GM12878 (cell line): ENCODE measurements around the gene ZNF408. TPM values are rescaled to one million over a fixed set of nuclear protein-coding genes. Genes with fewer than 3 reads are reported as not detected.

Experiments
- ATAC-seq: fragments of 200-7000 bp; cut with Tn5 transposase; 3 replicates; pipeline ENCODE4 v1.9.1; 2020; ENCODE audit warnings: mild to moderate bottlenecking, moderate library complexity
- BruUV-seq: library from RNA; stranded (reverse); fragments of 400-500 nt; replicated peaks from 2 replicates; lab custom pipeline; 2021; lab: Mats Ljungman, UMichigan
- CTCF ChIA-PET: fragments of 300-600 bp; sonication (Branson Sonifier 250); formaldehyde crosslinking; extraction: SDS; loops from one replicate; lab custom pipeline; 2021; ENCODE audit warnings: inconsistent platforms; lab: Yijun Ruan, JAX
- POLR2A ChIA-PET: fragments of 350-600 bp; formaldehyde crosslinking; extraction: SDS; loops from one replicate; lab custom pipeline; 2021; ENCODE audit warnings: inconsistent platforms; lab: Charles Lee
- RAD21 ChIA-PET: fragments of 300-600 bp; sonication (Branson Sonifier 250); formaldehyde crosslinking; loops from one replicate; lab custom pipeline; 2023; ENCODE audit warnings: antibody characterized with exemption; ENCODE audit not compliant: unreplicated experiment; lab: Charles Lee
- SMC1A ChIA-PET: fragments of 300-600 bp; sonication (Branson Sonifier 250); formaldehyde crosslinking; loops from one replicate; lab custom pipeline; 2023; ENCODE audit not compliant: unreplicated experiment, uncharacterized antibody; lab: Charles Lee
- DNase-seq: peaks from one replicate; pipeline ENCODE4 v3.0.0-alpha.2; 2011; ENCODE audit warnings: low read depth, low spot score
- FAIRE-seq: peaks from 3 replicates; lab custom pipeline; 2011; peaks lifted over from hg19 to GRCh38; lab: Jason Lieb, UNC
- H2AFZ ChIP-seq: 2 replicates; pipeline ENCODE4 v1.6.0; 2011; ENCODE audit warnings: low read depth, low read length, control low read depth; ENCODE audit not compliant: control insufficient read depth
- H3K27ac ChIP-seq: 2 replicates; pipeline ENCODE4 v1.5.1; 2011; ENCODE audit warnings: control low read depth; ENCODE audit not compliant: control insufficient read depth, insufficient read depth
- H3K27me3 ChIP-seq, 2 experiments: replicated peaks in 1 of 2; 2 replicates each; pipeline versions ENCODE4 v1.6.0 to v1.6.1; 2011; ENCODE audit warnings: low read length in 1 of 2; ENCODE audit not compliant: control insufficient read depth in 2 of 2, insufficient read depth in 2 of 2
- H3K36me3 ChIP-seq, 2 experiments: 2 replicates each; pipeline ENCODE4 v1.5.1; 2011; ENCODE audit warnings: low read length in 1 of 2; ENCODE audit not compliant: control insufficient read depth in 2 of 2, insufficient read depth in 2 of 2
- H3K4me1 ChIP-seq: 2 replicates; pipeline ENCODE4 v1.6.1; 2011; ENCODE audit warnings: mild to moderate bottlenecking, low read length, moderate library complexity, mixed read lengths; ENCODE audit not compliant: control insufficient read depth, insufficient read depth
- H3K4me2 ChIP-seq: 2 replicates; pipeline ENCODE4 v1.6.0; 2011; ENCODE audit warnings: control low read depth; ENCODE audit not compliant: control insufficient read depth, insufficient read depth
- H3K4me3 ChIP-seq: fragments of 200-600 bp; sonication (generic); 2 replicates; pipeline ENCODE4 v1.5.1; 2016
- H3K79me2 ChIP-seq: 2 replicates; pipeline ENCODE4 v1.6.0; 2011; ENCODE audit warnings: low read length; ENCODE audit not compliant: control insufficient read depth, insufficient read depth
- H3K9ac ChIP-seq: 2 replicates; pipeline ENCODE4 v1.8.0; 2011; ENCODE audit warnings: low read length, control low read depth, mixed read lengths; ENCODE audit not compliant: control insufficient read depth, insufficient read depth
- H3K9me3 ChIP-seq: replicated peaks from 3 replicates; pipeline ENCODE4 v1.5.1; 2011; ENCODE audit warnings: mild to moderate bottlenecking, low read length; ENCODE audit not compliant: control insufficient read depth, insufficient read depth
- H4K20me1 ChIP-seq: 2 replicates; pipeline ENCODE4 v1.6.0; 2011; ENCODE audit not compliant: control insufficient read depth, insufficient read depth
- CREM ChIP-seq: IDR thresholded peaks from 2 replicates; pipeline ENCODE4 v1.6.1; 2014; ENCODE audit warnings: antibody characterized with exemption, low read depth
- ESRRA ChIP-seq: IDR thresholded peaks from 2 replicates; pipeline ENCODE4 v1.6.1; 2012; ENCODE audit warnings: mild to moderate bottlenecking, low read length, improper control_type of control experiment
- LARP7 ChIP-seq: fragments of 450-650 bp; IDR thresholded peaks from 2 replicates; pipeline ENCODE4 v1.6.1; 2017; ENCODE audit warnings: mild to moderate bottlenecking
- MEF2B ChIP-seq: fragments of 450-650 bp; IDR thresholded peaks from 2 replicates; pipeline ENCODE4 v1.6.1; 2018; ENCODE audit warnings: mild to moderate bottlenecking, moderate library complexity; ENCODE audit not compliant: partially characterized antibody, poor library complexity, severe bottlenecking
- MXI1 ChIP-seq: fragments of 150-350 bp; IDR thresholded peaks from 2 replicates; pipeline ENCODE4 v1.6.1; 2011; ENCODE audit warnings: low read depth, mild to moderate bottlenecking, inconsistent platforms, low read length, improper control_type of control experiment
- MYB ChIP-seq: fragments of 150-350 bp; IDR thresholded peaks from 2 replicates; pipeline ENCODE4 v1.6.1; 2014; ENCODE audit warnings: mild to moderate bottlenecking, low read depth, low read length, borderline replicate concordance
- MYC ChIP-seq: IDR thresholded peaks from 2 replicates; pipeline ENCODE4 v1.6.1; 2011; ENCODE audit warnings: mild to moderate bottlenecking, low read length, moderate library complexity, inconsistent platforms; ENCODE audit not compliant: insufficient read depth, insufficient replicate concordance, insufficient read length, severe bottlenecking
- POLR2AphosphoS2 ChIP-seq: IDR thresholded peaks from 2 replicates; pipeline ENCODE4 v1.6.1; 2011; ENCODE audit warnings: low read depth, mild to moderate bottlenecking, low read length, improper control_type of control experiment, moderate library complexity
- RAD51 ChIP-seq: fragments of 450-650 bp; IDR thresholded peaks from 2 replicates; pipeline ENCODE4 v1.6.1; 2016; ENCODE audit warnings: moderate library complexity, mild to moderate bottlenecking, inconsistent platforms
- SMARCA5 ChIP-seq: fragments of 450-650 bp; IDR thresholded peaks from 2 replicates; pipeline ENCODE4 v1.6.1; 2017; ENCODE audit warnings: mild to moderate bottlenecking
- SUPT20H ChIP-seq: IDR thresholded peaks from 2 replicates; pipeline ENCODE4 v1.6.1; 2011; ENCODE audit warnings: low read depth, mild to moderate bottlenecking, low read length, moderate library complexity, borderline replicate concordance; ENCODE audit not compliant: control insufficient read depth
- SUZ12 ChIP-seq: fragments of 200-600 bp; sonication (generic); IDR thresholded peaks from one replicate; pipeline ENCODE4 v1.6.1; 2018; ENCODE audit warnings: antibody characterized with exemption, mild to moderate bottlenecking; ENCODE audit not compliant: unreplicated experiment
- TCF3 ChIP-seq: IDR thresholded peaks from 2 replicates; pipeline ENCODE4 v1.6.1; 2012; ENCODE audit warnings: low read depth, mild to moderate bottlenecking, low read length, borderline replicate concordance; ENCODE audit not compliant: insufficient read depth
- WGBS: methylation state at CpG from one replicate; pipeline ENCODE4 v1.1.6; 2016; ENCODE audit warnings: low lambda C conversion rate; ENCODE audit not compliant: insufficient replicate concordance, insufficient coverage; ENCODE audit errors: missing lambda C conversion rate; 5-methylcytosine and 5-hydroxymethylcytosine counted together
- in situ Hi-C: fragments of 300-500 bp; cut with MboI; formaldehyde crosslinking; loops from 9 replicates; pipeline ENCODE4 v1.14.3; 2018; ENCODE audit warnings: mixed read lengths
- intact Hi-C: fragments of 100-400 bp; cut with micrococcal nuclease; formaldehyde crosslinking; loops from one replicate; pipeline ENCODE4 v1.14.2; 2022; ENCODE audit not compliant: unreplicated experiment
- polyA plus RNA-seq, 11 experiments: library from polyadenylated mRNA; depleted of rRNA in 4 of 11; unstranded in 6 of 11; stranded (reverse) in 5 of 11; fragments of >200 nt; fragmentation: Nextera tagmentation in 4 of 11; fragmentation: Illumina TruSeq in 1 of 11; extraction: Ambion mirVana in 4 of 11; extraction: Trizol in 1 of 11; gene quantifications; 1 replicate in 1 of 11; 2 replicates in 10 of 11; pipeline versions ENCODE4 v1.2.1 to v1.2.3, GENCODE V29; 2011 to 2016; ENCODE audit warnings: inconsistent platforms in 2 of 11, missing spikeins in 2 of 11, low read depth in 1 of 11
- total RNA-seq, 4 experiments: library from RNA; depleted of rRNA in 3 of 4; stranded (reverse); fragments of >200 nt in 3 of 4; fragmentation: Illumina TruSeq in 1 of 4; extraction: Trizol in 1 of 4; gene quantifications; 2 replicates each; pipeline versions ENCODE4 v1.2.1 to v1.2.3, GENCODE V29; 2013 to 2021
- TF ChIP-seq, protein P1 (sequence below): IDR thresholded peaks from 2 replicates; pipeline ENCODE4 v1.6.1; 2011; ENCODE audit warnings: low read depth, low read length, improper control_type of control experiment, borderline replicate concordance
- TF ChIP-seq, protein P2 (sequence below): fragments of 450-650 bp; IDR thresholded peaks from 2 replicates; pipeline ENCODE4 v1.6.1; 2017; ENCODE audit warnings: borderline replicate concordance
- TF ChIP-seq, protein P3 (sequence below): fragments of 150-350 bp; IDR thresholded peaks from 2 replicates; pipeline ENCODE4 v1.6.1; 2016; ENCODE audit warnings: low read depth, low read length

ZNF408 gene
- total and polyA plus RNA-seq, 10 of the 15 experiments (the other 5 are each of a cell fraction or from before 2014, with no cell fraction given): 0.19 to 11.3 (median 7.2) TPM

DNA sequence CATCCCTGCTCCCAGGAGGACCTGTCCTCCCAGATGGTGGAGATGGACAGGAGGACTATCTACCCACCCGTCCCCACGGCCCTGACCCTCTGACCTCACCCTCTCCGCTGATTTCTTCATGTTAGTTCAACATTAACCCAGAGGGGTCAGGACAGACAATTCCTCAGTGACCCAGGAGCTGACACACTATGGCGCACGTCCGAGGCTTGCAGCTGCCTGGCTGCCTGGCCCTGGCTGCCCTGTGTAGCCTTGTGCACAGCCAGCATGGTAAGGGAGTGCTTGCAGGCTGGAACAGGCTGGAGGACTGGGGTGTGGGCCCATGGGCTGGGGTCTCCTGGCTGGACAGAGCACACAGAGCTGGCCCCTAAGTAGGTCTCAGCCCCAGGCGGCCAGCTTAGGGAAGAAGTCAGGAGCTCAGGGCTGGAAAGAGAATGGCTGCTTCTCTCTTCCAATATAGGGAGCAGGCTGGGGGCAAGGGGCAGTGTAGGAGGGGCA lies 18.3 kb downstream of the ZNF408 start, which contains the start of gene F2:
Gene F2 (plus strand): TSS at position 166 of the 495 bp plus-strand sequence. CDS start 23 bp downstream, at position 189.
- ChIA-PET CTCF (no interaction called here), POLR2A (no interaction called here), RAD21 (interaction anchor here (0.7 kb wide), 1 partner anchor 11 kb away, joined by 4 read pairs; no protein-coding TSS in a partner anchor), SMC1A (no interaction called here)
- Histone ChIP-seq H3K9ac (no peak within 1 kb of the TSS), H3K27ac (no peak within 1 kb of the TSS), H2AFZ (peak within 1 kb of the TSS; percentile 51), H4K20me1 (no peaks in the 10 kb centered on the region), H3K4me3 (no peak within 1 kb of the TSS), H3K4me2 (no peak within 1 kb of the TSS), H3K79me2 (no peaks in the 10 kb centered on the region), H3K36me3 (no peaks in the 10 kb centered on the region), H3K27me3 (no peaks in the 10 kb centered on the region), H3K9me3 (no peaks in the 10 kb centered on the region), H3K4me1 (no peaks in the 10 kb centered on the region; the same call in 1 of the 2 replicates)
- in situ Hi-C loops (no loop called here), intact Hi-C loops (no loop called here)
- no TSS peak for BruUV-seq
- 67% methylated on average over 7 of the region's 7 CpGs for WGBS
- TF ChIP-seq SUZ12 (no peak), RAD51 (no peak), SUPT20H (no peak), TCF3 (no peak), ESRRA (no peak), MEF2B (no peak), POLR2AphosphoS2 (no peak), CREM (no peak), MYB (no peak), MYC (no peak), SMARCA5 (no peak), MXI1 (no peak), LARP7 (no peak)
- TF ChIP-seq, protein P1, sequence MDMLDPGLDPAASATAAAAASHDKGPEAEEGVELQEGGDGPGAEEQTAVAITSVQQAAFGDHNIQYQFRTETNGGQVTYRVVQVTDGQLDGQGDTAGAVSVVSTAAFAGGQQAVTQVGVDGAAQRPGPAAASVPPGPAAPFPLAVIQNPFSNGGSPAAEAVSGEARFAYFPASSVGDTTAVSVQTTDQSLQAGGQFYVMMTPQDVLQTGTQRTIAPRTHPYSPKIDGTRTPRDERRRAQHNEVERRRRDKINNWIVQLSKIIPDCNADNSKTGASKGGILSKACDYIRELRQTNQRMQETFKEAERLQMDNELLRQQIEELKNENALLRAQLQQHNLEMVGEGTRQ: no peak
- TF ChIP-seq, protein P2, sequence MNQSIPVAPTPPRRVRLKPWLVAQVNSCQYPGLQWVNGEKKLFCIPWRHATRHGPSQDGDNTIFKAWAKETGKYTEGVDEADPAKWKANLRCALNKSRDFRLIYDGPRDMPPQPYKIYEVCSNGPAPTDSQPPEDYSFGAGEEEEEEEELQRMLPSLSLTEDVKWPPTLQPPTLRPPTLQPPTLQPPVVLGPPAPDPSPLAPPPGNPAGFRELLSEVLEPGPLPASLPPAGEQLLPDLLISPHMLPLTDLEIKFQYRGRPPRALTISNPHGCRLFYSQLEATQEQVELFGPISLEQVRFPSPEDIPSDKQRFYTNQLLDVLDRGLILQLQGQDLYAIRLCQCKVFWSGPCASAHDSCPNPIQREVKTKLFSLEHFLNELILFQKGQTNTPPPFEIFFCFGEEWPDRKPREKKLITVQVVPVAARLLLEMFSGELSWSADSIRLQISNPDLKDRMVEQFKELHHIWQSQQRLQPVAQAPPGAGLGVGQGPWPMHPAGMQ: no peak
- TF ChIP-seq, protein P3, sequence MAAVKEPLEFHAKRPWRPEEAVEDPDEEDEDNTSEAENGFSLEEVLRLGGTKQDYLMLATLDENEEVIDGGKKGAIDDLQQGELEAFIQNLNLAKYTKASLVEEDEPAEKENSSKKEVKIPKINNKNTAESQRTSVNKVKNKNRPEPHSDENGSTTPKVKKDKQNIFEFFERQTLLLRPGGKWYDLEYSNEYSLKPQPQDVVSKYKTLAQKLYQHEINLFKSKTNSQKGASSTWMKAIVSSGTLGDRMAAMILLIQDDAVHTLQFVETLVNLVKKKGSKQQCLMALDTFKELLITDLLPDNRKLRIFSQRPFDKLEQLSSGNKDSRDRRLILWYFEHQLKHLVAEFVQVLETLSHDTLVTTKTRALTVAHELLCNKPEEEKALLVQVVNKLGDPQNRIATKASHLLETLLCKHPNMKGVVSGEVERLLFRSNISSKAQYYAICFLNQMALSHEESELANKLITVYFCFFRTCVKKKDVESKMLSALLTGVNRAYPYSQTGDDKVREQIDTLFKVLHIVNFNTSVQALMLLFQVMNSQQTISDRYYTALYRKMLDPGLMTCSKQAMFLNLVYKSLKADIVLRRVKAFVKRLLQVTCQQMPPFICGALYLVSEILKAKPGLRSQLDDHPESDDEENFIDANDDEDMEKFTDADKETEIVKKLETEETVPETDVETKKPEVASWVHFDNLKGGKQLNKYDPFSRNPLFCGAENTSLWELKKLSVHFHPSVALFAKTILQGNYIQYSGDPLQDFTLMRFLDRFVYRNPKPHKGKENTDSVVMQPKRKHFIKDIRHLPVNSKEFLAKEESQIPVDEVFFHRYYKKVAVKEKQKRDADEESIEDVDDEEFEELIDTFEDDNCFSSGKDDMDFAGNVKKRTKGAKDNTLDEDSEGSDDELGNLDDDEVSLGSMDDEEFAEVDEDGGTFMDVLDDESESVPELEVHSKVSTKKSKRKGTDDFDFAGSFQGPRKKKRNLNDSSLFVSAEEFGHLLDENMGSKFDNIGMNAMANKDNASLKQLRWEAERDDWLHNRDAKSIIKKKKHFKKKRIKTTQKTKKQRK: no peak
- FAIRE-seq (no peak), DNase-seq (no peak), ATAC-seq (no peak)
